ENCODE data around the gene DNASE1L1. TPM values are rescaled to one million over a fixed set of nuclear protein-coding genes. Genes with fewer than 3 reads are reported as not detected.

Gene DNASE1L1
- polyA plus RNA-seq, 3 donors = 26.2 to 64.5 (median 27.2) TPM

DNA sequence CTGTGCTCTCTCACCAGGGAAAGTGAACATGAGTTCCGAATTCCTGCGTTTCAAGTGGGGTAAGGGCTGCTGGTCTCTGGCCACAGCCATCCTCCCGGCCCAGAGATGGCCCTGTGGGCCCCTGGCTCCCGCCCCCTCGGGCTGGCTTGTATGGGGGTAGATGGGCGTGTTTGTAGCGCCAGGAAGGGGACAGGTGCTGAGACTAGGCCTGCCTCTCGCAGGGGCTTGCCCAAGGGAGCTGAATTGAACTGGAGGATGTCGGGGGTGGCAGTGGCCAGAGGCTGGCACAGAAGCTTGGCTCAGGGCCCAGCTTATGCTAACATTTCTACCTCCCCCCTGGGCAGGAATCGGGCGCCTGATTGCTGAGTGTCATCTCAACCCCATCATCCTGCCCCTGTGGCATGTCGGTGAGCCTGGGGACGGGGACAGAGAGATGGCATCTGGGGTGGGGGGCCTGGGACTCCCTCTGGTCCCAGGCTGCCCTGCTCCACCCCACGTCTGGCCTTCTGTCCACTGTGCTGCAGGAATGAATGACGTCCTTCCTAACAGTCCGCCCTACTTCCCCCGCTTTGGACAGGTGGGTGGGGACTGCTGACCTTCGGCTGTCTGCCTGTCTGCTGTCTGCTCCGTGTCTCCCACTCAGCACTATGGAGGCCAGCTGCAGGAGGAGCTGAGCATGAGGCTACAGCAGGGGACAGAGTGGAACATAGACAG lies 10.8 kb upstream of the DNASE1L1 start:
- Mint-ChIP-seq H3K36me3 (peaks cover 15 to 33% of the 10 kb centered on the region in 2 donors), H3K27me3 (ENCODE audit: low read depth in 3 of 3) (no peaks in the 10 kb centered on the region), H3K4me3 (no peak overlapping the region), H3K9me3 (peaks cover 0 to 2% (median 0%) of the 10 kb centered on the region in 7 donors), H3K27ac (peak overlapping the region in 1 of 7 donors; percentile 31), H3K4me1 (peaks cover 9% of the 10 kb centered on the region)
- Histone ChIP-seq H3K27me3 (ENCODE audit: control insufficient read depth in 2 of 2, insufficient read depth in 2 of 2, low read length in 2 of 2) (no peaks in the 10 kb centered on the region), H3K36me3 (replicated peaks in 1 of 2; ENCODE audit: control insufficient read depth in 1 of 2, insufficient read depth in 2 of 2, low read length in 2 of 2) (peaks cover 17 to 33% of the 10 kb centered on the region in 2 donors), H3K9me3 (replicated peaks in 1 of 2; ENCODE audit: control insufficient read depth in 1 of 2, insufficient read depth in 1 of 2, low read length in 2 of 2) (no peaks in the 10 kb centered on the region), H3K4me3 (replicated peaks in 1 of 3; ENCODE audit: low read depth in 2 of 3, low read length in 3 of 3) (no peak overlapping the region), H2AFZ (ENCODE audit: insufficient read depth, low read depth, low read length, poor library complexity, severe bottlenecking) (no peak overlapping the region), H3K27ac (ENCODE audit: low read depth in 1 of 2, low read length in 2 of 2) (no peak overlapping the region), H3K4me1 (ENCODE audit: control insufficient read depth in 1 of 2, insufficient read depth in 2 of 2, low read length in 2 of 2) (peaks cover 4 to 12% of the 10 kb centered on the region in 2 donors), H4K20me1 (ENCODE audit: insufficient read depth, low read length) (no peaks in the 10 kb centered on the region), H3K79me2 (ENCODE audit: insufficient read depth, low read length) (no peaks in the 10 kb centered on the region), H3K4me2 (replicated peaks; ENCODE audit: extremely low read depth, low read length, poor library complexity, severe bottlenecking) (no peak overlapping the region), H3K9ac (ENCODE audit: insufficient read depth, low read length, poor library complexity, severe bottlenecking) (no peak overlapping the region)
- intact Hi-C loops (cut with micrococcal nuclease) = no loop called here
- no peak for DNase-seq
- TF ChIP-seq CTCF (IDR thresholded peaks at IDR 0.05) = no peak
- 83% methylated on average over 2 of the region's 19 CpGs for WGBS (ENCODE audit: insufficient coverage)

GRCh38 chrX:154419189-154419588 lies 10.1 kb upstream of the DNASE1L1 start:
- H3K36me3 Mint-ChIP-seq = peaks cover 15 to 33% of the 10 kb centered on the region in 2 donors
- DNase-seq = no peak

More at GRCh38 chrX:154419189-154419588, 10.1 kb upstream of the DNASE1L1 start:
- H2AFZ ChIP-seq (ENCODE audit: insufficient read depth, low read depth, low read length, poor library complexity, severe bottlenecking) = no peak overlapping the region
- no peaks in the 10 kb centered on the region for H4K20me1 ChIP-seq (ENCODE audit: insufficient read depth, low read length)
- no peaks in the 10 kb centered on the region for H3K27me3 Mint-ChIP-seq (ENCODE audit: low read depth in 3 of 3)
- peaks cover 4% of the 10 kb centered on the region for H3K4me1 Mint-ChIP-seq
- H3K9me3 Mint-ChIP-seq = peaks cover 0 to 2% (median 0%) of the 10 kb centered on the region in 7 donors
- intact Hi-C loops (cut with micrococcal nuclease) = no loop called here
- peaks cover 17 to 33% of the 10 kb centered on the region in 2 donors for H3K36me3 ChIP-seq (replicated peaks in 1 of 2; ENCODE audit: control insufficient read depth in 1 of 2, insufficient read depth in 2 of 2, low read length in 2 of 2)
- no peaks in the 10 kb centered on the region for H3K27me3 ChIP-seq (ENCODE audit: control insufficient read depth in 2 of 2, insufficient read depth in 2 of 2, low read length in 2 of 2)
- peaks cover 0 to 6% of the 10 kb centered on the region in 2 donors for H3K4me1 ChIP-seq (ENCODE audit: control insufficient read depth in 1 of 2, insufficient read depth in 2 of 2, low read length in 2 of 2)
- no peaks in the 10 kb centered on the region for H3K79me2 ChIP-seq (ENCODE audit: insufficient read depth, low read length)
- H3K4me2 ChIP-seq (replicated peaks; ENCODE audit: extremely low read depth, low read length, poor library complexity, severe bottlenecking) = no peak overlapping the region
- H3K27ac Mint-ChIP-seq = peak overlapping the region in 1 of 7 donors; percentile 33
- TF ChIP-seq CTCF (IDR thresholded peaks at IDR 0.05) = no peak
- WGBS (ENCODE audit: insufficient coverage) = 97% methylated on average over 7 of the region's 8 CpGs
- no peak overlapping the region for H3K4me3 ChIP-seq (replicated peaks in 1 of 3; ENCODE audit: low read depth in 2 of 3, low read length in 3 of 3)
- H3K27ac ChIP-seq (ENCODE audit: low read depth in 1 of 2, low read length in 2 of 2) = no peak overlapping the region
- no peak overlapping the region for H3K4me3 Mint-ChIP-seq
- no peak overlapping the region for H3K9ac ChIP-seq (ENCODE audit: insufficient read depth, low read length, poor library complexity, severe bottlenecking)
- no peaks in the 10 kb centered on the region for H3K9me3 ChIP-seq (replicated peaks in 1 of 2; ENCODE audit: control insufficient read depth in 1 of 2, insufficient read depth in 1 of 2, low read length in 2 of 2)
